MCF 10A (cell line): ENCODE data around the gene SDR42E2. TPM values are rescaled to one million over a fixed set of nuclear protein-coding genes. Genes with fewer than 3 reads are reported as not detected.

Experiments
- BruUV-seq: library from RNA; stranded (reverse); fragments of 400-500 nt; replicated peaks from 2 replicates; lab custom pipeline; 2021; lab: Mats Ljungman, UMichigan
- CTCF ChIA-PET: fragments of 300-600 bp; sonication (Branson Sonifier 250); formaldehyde crosslinking; extraction: SDS; loops from one replicate; lab custom pipeline; 2021; ENCODE audit warnings: antibody characterized with exemption, inconsistent platforms; lab: Yijun Ruan, JAX
- POLR2A ChIA-PET: fragments of 300-600, 350-650 bp; sonication (Branson Sonifier 250); formaldehyde crosslinking; extraction: SDS; loops from one replicate; lab custom pipeline; 2020; ENCODE audit warnings: antibody characterized with exemption, inconsistent platforms; lab: Yijun Ruan, JAX
- DNase-seq: peaks from one replicate; pipeline ENCODE4 v3.0.0-alpha.2; 2018; ENCODE audit not compliant: unreplicated experiment
- H3K27ac Mint-ChIP-seq: one replicate; pipeline ENCODE4 v1.8.0; 2022; ENCODE audit warnings: mild to moderate bottlenecking, low read depth, mixed read lengths; ENCODE audit not compliant: unreplicated experiment
- H3K27me3 Mint-ChIP-seq: one replicate; pipeline ENCODE4 v1.8.0; 2022; ENCODE audit warnings: mixed read lengths; ENCODE audit not compliant: insufficient read depth, unreplicated experiment
- H3K36me3 Mint-ChIP-seq: one replicate; pipeline ENCODE4 v1.8.0; 2022; ENCODE audit warnings: mild to moderate bottlenecking, moderate library complexity, mixed read lengths; ENCODE audit not compliant: insufficient read depth, unreplicated experiment
- H3K4me1 Mint-ChIP-seq: one replicate; pipeline ENCODE4 v1.8.0; 2022; ENCODE audit warnings: mixed read lengths; ENCODE audit not compliant: insufficient read depth, unreplicated experiment
- H3K4me3 Mint-ChIP-seq: one replicate; pipeline ENCODE4 v1.8.0; 2022; ENCODE audit warnings: mild to moderate bottlenecking, moderate library complexity, mixed read lengths; ENCODE audit not compliant: unreplicated experiment
- H3K9me3 Mint-ChIP-seq: one replicate; pipeline ENCODE4 v1.8.0; 2022; ENCODE audit warnings: mixed read lengths; ENCODE audit not compliant: unreplicated experiment
- intact Hi-C: fragments of 100-400 bp; cut with micrococcal nuclease; formaldehyde crosslinking; loops from 2 replicates; pipeline ENCODE4 v1.14.1; 2022
- total RNA-seq: library from RNA; stranded (reverse); gene quantifications from 2 replicates; pipeline ENCODE4 v1.2.3, GENCODE V29; 2022
- TF ChIP-seq, protein P1 (sequence below): fragments of 200-600 bp; IDR thresholded peaks from one replicate; pipeline ENCODE4 v1.8.0; 2022; ENCODE audit warnings: antibody characterized with exemption, mild to moderate bottlenecking; ENCODE audit not compliant: unreplicated experiment

SDR42E2 gene
- total RNA-seq, 1 experiment from 2014 or later, result not detected

DNA sequence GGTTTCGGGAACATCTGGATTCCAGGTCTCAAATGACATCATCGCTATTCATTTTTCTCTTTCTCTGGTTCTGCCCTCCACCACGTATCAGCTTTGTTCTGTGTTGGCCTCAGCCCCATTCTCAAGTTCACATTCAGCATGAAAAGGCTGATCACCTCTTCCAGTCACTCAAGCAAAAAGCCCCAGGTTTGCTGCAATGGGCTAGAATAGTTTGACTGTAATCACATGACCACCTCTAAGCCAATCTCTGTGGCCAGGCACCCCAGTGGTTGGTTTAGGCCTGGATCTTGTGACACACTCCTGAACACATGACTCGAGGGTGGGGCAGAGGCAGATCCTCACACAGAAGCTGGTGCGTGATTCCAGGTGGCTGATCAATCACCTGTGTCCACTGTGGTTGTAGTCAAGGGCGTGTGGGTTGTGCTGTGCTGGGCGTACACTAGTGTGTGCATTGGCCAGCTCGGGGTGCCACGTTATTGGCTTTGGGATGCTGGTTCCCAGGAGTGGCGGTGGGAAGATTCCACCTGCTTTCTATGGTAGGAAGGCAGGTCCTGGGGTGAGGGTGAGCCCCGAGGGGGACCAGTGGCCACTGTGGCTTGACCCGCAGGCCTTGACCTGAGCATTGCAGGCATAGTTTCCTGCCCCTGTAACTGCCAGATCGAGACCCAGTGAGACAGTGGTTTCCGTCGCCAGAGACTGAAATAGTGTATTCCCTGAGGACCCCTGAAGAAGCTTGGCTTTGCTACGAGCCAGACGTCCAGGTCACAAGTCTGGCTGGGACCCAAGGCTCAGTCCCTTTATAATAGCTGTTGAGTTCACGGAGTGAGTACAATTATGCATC is 55.8 kb downstream of the SDR42E2 start:
- no peaks in the 10 kb centered on the region for H3K27me3 Mint-ChIP-seq
- no TSS peak for BruUV-seq
- no peak overlapping the region for H3K4me3 Mint-ChIP-seq
- TF ChIP-seq, protein P1, sequence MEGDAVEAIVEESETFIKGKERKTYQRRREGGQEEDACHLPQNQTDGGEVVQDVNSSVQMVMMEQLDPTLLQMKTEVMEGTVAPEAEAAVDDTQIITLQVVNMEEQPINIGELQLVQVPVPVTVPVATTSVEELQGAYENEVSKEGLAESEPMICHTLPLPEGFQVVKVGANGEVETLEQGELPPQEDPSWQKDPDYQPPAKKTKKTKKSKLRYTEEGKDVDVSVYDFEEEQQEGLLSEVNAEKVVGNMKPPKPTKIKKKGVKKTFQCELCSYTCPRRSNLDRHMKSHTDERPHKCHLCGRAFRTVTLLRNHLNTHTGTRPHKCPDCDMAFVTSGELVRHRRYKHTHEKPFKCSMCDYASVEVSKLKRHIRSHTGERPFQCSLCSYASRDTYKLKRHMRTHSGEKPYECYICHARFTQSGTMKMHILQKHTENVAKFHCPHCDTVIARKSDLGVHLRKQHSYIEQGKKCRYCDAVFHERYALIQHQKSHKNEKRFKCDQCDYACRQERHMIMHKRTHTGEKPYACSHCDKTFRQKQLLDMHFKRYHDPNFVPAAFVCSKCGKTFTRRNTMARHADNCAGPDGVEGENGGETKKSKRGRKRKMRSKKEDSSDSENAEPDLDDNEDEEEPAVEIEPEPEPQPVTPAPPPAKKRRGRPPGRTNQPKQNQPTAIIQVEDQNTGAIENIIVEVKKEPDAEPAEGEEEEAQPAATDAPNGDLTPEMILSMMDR, result no peak
- intact Hi-C loops, result no loop called here
- ChIA-PET CTCF (interaction anchor here (1.2 to 2.8 kb wide), 2 partner anchors 22 to 82 kb away, joined by 3 to 9 read pairs; no protein-coding TSS in a partner anchor), POLR2A (interaction anchor here (0.7 to 2.2 kb wide), 4 partner anchors 10 to 14 kb away, joined by 3 to 11 read pairs (median 4); partner anchors contain the start of gene EEF2K)
- DNase-seq, result no peak
- peaks cover 19% of the 10 kb centered on the region for H3K4me1 Mint-ChIP-seq
- no peak overlapping the region for H3K27ac Mint-ChIP-seq
- no peaks in the 10 kb centered on the region for H3K9me3 Mint-ChIP-seq
- peaks cover 23% of the 10 kb centered on the region for H3K36me3 Mint-ChIP-seq

DNA sequence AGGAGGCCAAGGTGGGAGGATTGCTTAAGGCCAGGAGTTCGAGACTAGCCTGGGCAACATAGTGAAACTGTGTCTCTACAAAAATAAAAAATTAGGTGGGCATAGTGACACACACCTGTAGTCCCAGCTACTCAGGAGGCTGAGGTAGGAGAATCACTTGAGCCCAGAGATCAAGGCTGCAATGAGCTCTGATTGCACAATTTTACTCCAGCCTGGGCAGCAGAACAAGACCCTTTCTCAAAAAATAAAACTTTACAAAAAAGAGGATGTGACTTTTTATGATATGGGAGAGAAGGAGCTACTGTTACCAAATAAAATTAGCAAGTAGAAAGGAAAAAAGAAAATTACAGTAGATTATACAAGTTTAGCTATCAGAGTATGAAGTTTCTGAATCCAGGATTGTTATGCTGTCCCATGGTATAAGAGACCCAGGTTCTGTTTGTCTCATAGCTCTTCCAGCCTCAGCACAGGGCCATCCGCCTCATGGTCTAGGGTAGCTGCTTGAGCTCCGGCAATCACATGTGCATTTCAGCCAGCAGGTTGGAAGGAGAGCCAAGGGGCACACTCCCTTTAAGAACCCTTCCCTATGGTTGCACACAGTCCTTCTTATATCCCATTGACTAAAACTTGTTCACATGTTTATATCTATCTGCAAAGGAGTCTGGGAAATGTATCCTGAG is 57.2 kb downstream of the SDR42E2 start:
- Mint-ChIP-seq H3K27ac (no peak overlapping the region), H3K27me3 (no peaks in the 10 kb centered on the region), H3K4me3 (no peak overlapping the region), H3K9me3 (no peaks in the 10 kb centered on the region), H3K4me1 (peaks cover 20% of the 10 kb centered on the region), H3K36me3 (peaks cover 14% of the 10 kb centered on the region)
- BruUV-seq, result no TSS peak
- no peak for DNase-seq
- intact Hi-C loops, result no loop called here
- POLR2A ChIA-PET, result interaction anchor here (1.0 kb wide), 1 partner anchor 77 kb away, joined by 3 read pairs; the partner anchor contains the start of gene POLR3E
- CTCF ChIA-PET, result interaction anchor here (0.6 to 2.8 kb wide), 6 partner anchors 9 to 1058 kb away, joined by 3 to 9 read pairs (median 5); partner anchors contain the start of gene EEF2K
- TF ChIP-seq, protein P1, result no peak

GRCh38 chr16:22220069-22220440 is 57.7 kb downstream of the SDR42E2 start:
- Mint-ChIP-seq H3K9me3 (no peaks in the 10 kb centered on the region), H3K27ac (no peak overlapping the region), H3K4me1 (peaks cover 15% of the 10 kb centered on the region), H3K36me3 (peaks cover 9% of the 10 kb centered on the region), H3K27me3 (no peaks in the 10 kb centered on the region), H3K4me3 (no peak overlapping the region)
- POLR2A ChIA-PET, result no interaction called here
- no TSS peak for BruUV-seq
- TF ChIP-seq, protein P1, result no peak
- CTCF ChIA-PET, result interaction anchor here (0.6 to 2.8 kb wide), 5 partner anchors 8 to 1058 kb away, joined by 3 to 9 read pairs (median 5); partner anchors contain the start of gene EEF2K
- intact Hi-C loops, result no loop called here
- no peak for DNase-seq

DNA sequence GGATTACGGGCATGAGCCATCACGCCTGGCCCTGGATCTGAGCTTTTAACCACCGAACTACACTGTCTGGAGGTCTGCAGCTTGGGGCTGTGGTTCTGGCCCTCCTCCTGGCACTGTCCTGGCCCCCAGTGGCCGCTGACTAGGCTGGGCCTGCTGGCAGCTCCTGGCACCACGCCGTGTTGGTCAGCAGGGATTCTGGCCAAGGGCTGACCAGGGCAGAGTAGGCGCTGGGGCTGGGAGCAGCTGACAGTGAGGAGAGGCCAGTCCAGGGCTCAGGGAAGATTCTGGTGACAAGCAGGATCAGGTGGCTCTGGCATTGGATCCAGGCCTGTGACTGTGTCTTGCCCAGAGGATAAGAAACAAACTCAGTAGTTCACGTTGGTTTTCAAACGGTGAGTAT is 58.4 kb downstream of the SDR42E2 start:
- intact Hi-C loops, result no loop called here
- no peaks in the 10 kb centered on the region for H3K27me3 Mint-ChIP-seq
- peaks cover 12% of the 10 kb centered on the region for H3K4me1 Mint-ChIP-seq
- POLR2A ChIA-PET, result no interaction called here
- H3K27ac Mint-ChIP-seq, result no peak overlapping the region
- H3K4me3 Mint-ChIP-seq, result no peak overlapping the region
- no peak for DNase-seq
- TF ChIP-seq, protein P1, result no peak
- no TSS peak for BruUV-seq
- no peaks in the 10 kb centered on the region for H3K9me3 Mint-ChIP-seq
- peaks cover 12% of the 10 kb centered on the region for H3K36me3 Mint-ChIP-seq
- CTCF ChIA-PET, result interaction anchor here (0.7 to 2.8 kb wide), 2 partner anchors 10 to 80 kb away, joined by 3 to 9 read pairs; no protein-coding TSS in a partner anchor
